ENCODE results near the gene CCBE1. TPM values are rescaled to one million over a fixed set of nuclear protein-coding genes. Genes with fewer than 3 reads are reported as not detected.

The CCBE1 gene
- total RNA-seq, 4 donors from 2014 or later, result 0.18 to 2.8 (median 1.6) TPM

DNA sequence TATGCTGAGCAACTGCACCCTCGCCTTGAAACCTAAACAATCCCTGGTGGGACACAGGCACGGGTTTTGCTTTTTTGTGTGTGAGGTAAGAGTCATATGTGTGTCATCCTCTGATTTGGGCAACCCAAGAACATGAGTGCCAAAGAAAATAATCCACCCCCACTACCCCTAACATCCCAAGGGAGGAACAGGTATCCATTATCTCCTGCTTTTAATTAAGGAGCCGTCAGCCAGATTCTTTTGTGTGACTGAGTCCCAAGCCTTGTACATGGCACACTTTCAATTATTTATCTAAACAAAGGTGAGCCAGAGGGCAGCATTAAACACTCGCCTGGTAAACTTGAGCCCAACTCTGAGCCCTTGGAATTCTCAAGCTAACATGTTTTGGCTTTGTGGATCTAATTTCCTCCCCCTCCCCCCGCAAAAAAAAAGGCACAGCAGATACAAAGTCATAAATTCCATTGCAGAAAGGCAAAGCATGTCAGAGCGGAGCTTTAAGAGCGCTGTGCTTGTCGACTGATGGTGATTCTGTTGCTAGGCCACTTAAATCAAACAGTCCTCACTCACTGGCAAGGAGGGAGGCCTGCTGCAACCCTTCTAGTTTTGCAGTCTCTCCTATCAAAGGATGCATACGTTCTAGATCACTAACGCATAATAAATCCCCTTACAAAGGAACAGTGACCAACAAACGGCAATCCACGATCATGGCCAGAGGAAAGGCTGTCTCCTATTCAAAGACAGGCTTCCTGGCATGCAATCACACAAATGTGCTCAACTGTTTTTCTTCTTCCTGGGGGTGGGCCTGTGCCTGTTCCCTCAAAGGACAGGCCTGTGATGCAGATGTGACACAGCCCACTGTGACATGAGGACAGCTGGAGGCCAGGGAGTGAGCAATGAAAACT is 194.7 kb downstream of the CCBE1 start:
- Histone ChIP-seq H3K27me3 (no peaks in the 10 kb centered on the region), H3K36me3 (no peaks in the 10 kb centered on the region), H3K9me3 (no peaks in the 10 kb centered on the region), H3K27ac (peak overlapping the region in 3 of 4 donors; percentile 13 to 48 (median 46)), H3K4me1 (no peaks in the 10 kb centered on the region), H3K4me3 (no peak overlapping the region)
- no peak for DNase-seq
- TF ChIP-seq, protein P1, sequence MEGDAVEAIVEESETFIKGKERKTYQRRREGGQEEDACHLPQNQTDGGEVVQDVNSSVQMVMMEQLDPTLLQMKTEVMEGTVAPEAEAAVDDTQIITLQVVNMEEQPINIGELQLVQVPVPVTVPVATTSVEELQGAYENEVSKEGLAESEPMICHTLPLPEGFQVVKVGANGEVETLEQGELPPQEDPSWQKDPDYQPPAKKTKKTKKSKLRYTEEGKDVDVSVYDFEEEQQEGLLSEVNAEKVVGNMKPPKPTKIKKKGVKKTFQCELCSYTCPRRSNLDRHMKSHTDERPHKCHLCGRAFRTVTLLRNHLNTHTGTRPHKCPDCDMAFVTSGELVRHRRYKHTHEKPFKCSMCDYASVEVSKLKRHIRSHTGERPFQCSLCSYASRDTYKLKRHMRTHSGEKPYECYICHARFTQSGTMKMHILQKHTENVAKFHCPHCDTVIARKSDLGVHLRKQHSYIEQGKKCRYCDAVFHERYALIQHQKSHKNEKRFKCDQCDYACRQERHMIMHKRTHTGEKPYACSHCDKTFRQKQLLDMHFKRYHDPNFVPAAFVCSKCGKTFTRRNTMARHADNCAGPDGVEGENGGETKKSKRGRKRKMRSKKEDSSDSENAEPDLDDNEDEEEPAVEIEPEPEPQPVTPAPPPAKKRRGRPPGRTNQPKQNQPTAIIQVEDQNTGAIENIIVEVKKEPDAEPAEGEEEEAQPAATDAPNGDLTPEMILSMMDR (IDR thresholded peaks at IDR 0.05), result no peak
- no peak for TF ChIP-seq POLR2A (IDR thresholded peaks at IDR 0.05)

DNA sequence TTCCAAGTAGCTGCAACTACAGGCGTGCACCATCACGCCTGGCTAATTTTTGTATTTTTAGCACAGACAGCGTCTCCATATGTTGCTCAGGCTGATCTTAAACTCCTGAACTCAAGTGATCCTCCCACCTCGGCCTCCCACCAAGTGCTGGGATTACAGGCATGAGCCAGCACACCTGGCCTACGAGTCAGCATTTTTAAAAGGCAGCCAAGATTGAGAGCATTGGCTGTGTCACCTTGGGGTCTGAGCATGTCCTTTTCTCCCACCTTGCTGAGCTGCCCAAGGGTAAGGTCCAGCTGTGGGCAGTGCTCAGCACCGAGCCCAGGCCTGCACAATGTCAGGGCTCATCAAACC is 195.3 kb downstream of the CCBE1 start:
- TF ChIP-seq, protein P1 (IDR thresholded peaks at IDR 0.05), result no peak
- no peak for TF ChIP-seq POLR2A (IDR thresholded peaks at IDR 0.05)
- no peaks in the 10 kb centered on the region for H3K9me3 ChIP-seq
- no peaks in the 10 kb centered on the region for H3K36me3 ChIP-seq
- H3K27me3 ChIP-seq, result no peaks in the 10 kb centered on the region
- no peaks in the 10 kb centered on the region for H3K4me1 ChIP-seq
- H3K27ac ChIP-seq, result peak overlapping the region in 1 of 4 donors; percentile 48
- DNase-seq, result no peak
- H3K4me3 ChIP-seq, result no peak overlapping the region

DNA sequence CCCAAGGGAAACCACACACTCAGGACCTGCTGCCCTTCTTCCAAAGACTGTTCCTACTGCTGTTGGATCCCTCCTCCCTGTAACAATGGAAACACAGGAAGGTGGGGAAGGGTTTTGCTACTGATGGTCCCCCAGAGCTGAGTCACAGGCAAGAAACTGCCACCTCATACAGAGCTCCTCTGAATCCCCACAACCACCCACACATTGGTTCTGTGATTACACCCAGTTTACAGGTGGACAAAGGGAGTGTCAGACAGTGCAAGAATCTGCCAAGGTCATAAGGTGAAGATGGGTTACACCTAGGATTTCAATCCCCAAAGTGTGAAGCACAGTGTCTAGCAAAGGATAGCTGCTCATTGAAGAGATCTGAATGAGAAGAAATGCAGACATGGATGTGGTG is 196.5 kb downstream of the CCBE1 start:
- H3K9me3 ChIP-seq, result no peaks in the 10 kb centered on the region
- TF ChIP-seq POLR2A (IDR thresholded peaks at IDR 0.05), result no peak
- TF ChIP-seq, protein P1 (IDR thresholded peaks at IDR 0.05), result no peak
- no peak overlapping the region for H3K27ac ChIP-seq
- DNase-seq, result no peak
- no peaks in the 10 kb centered on the region for H3K36me3 ChIP-seq
- no peak overlapping the region for H3K4me3 ChIP-seq
- no peaks in the 10 kb centered on the region for H3K27me3 ChIP-seq
- no peaks in the 10 kb centered on the region for H3K4me1 ChIP-seq

DNA sequence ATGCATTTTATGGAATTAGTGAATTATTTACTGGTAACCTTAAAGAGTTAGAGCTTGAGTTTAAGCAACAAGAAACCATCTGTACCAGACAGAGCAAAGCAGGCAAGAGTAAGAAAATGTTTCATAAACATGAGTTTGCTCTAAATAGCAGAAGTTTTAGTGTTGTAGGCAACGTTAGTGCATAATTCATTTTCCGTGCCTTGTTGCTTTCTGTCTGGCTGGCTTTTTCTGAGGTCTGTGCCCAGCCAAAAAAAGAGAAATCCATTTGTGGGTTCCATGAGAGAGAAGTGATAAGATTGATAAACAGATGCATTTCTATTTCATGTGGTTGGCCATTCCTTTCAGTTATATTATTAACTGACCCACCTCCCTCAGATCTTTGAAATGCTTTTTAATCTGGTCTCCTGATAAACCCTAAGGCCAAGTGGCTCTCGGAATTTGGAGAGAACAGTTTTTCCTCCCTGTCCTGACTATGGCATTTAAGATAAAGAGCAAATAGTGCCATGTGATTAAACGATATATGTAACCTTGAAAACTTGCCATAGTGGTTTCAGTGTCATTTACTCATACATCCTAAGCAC is 198.6 kb downstream of the CCBE1 start:
- TF ChIP-seq, protein P1 (IDR thresholded peaks at IDR 0.05), result no peak
- no peak for TF ChIP-seq POLR2A (IDR thresholded peaks at IDR 0.05)
- no peak overlapping the region for H3K27ac ChIP-seq
- H3K9me3 ChIP-seq, result no peaks in the 10 kb centered on the region
- no peaks in the 10 kb centered on the region for H3K27me3 ChIP-seq
- H3K36me3 ChIP-seq, result no peaks in the 10 kb centered on the region
- H3K4me3 ChIP-seq, result no peak overlapping the region
- no peak for DNase-seq
- no peaks in the 10 kb centered on the region for H3K4me1 ChIP-seq

DNA sequence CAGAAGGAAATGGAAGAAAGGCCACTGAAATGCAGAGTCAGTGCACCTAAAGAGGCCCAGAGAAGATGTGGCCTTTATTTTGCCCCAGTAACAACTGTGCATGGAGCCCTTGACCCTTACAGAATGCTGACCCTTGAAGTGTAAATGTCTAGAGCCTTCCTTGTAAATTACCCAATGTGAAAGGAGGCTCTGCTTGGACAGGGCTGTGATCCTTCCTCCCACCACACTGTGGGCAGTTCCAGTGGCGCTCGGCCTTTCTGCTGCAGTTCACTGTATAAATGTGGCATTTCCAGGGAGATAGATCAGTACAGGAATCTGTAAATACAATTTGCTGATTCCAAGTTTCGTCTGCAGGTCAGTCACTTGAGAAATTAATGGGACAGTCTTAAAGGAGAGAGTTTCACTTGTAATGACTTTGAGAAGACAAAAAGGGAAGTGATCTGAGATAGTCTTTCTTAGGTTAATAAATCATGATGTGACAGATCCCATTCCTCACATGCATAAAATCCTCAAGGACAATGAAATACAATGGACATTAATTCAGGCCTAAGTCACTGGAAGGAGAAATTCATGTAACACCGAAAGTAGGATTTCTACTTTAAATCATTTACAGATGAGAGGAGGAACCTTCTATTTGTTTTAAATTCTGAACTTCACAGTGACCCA is 204.3 kb downstream of the CCBE1 start:
- no peak overlapping the region for H3K4me3 ChIP-seq
- H3K4me1 ChIP-seq, result no peaks in the 10 kb centered on the region
- no peak for DNase-seq
- H3K9me3 ChIP-seq, result no peaks in the 10 kb centered on the region
- no peaks in the 10 kb centered on the region for H3K36me3 ChIP-seq
- TF ChIP-seq POLR2A (IDR thresholded peaks at IDR 0.05), result no peak
- TF ChIP-seq, protein P1 (IDR thresholded peaks at IDR 0.05), result no peak
- H3K27me3 ChIP-seq, result no peaks in the 10 kb centered on the region
- H3K27ac ChIP-seq, result no peak overlapping the region
